GM12878 (cell line): ENCODE measurements around the gene ANGEL1. TPM values are rescaled to one million over a fixed set of nuclear protein-coding genes. Genes with fewer than 3 reads are reported as not detected.

Source experiments
- ATAC-seq: fragments of 200-7000 bp; cut with Tn5 transposase; 3 replicates; pipeline ENCODE4 v1.9.1; 2020; ENCODE audit warnings: mild to moderate bottlenecking, moderate library complexity
- BruUV-seq: library from RNA; stranded (reverse); fragments of 400-500 nt; replicated peaks from 2 replicates; lab custom pipeline; 2021; lab: Mats Ljungman, UMichigan
- CTCF ChIA-PET: fragments of 300-600 bp; sonication (Branson Sonifier 250); formaldehyde crosslinking; extraction: SDS; loops from one replicate; lab custom pipeline; 2021; ENCODE audit warnings: inconsistent platforms; lab: Yijun Ruan, JAX
- POLR2A ChIA-PET: fragments of 350-600 bp; formaldehyde crosslinking; extraction: SDS; loops from one replicate; lab custom pipeline; 2021; ENCODE audit warnings: inconsistent platforms; lab: Charles Lee
- RAD21 ChIA-PET: fragments of 300-600 bp; sonication (Branson Sonifier 250); formaldehyde crosslinking; loops from one replicate; lab custom pipeline; 2023; ENCODE audit warnings: antibody characterized with exemption; ENCODE audit not compliant: unreplicated experiment; lab: Charles Lee
- SMC1A ChIA-PET: fragments of 300-600 bp; sonication (Branson Sonifier 250); formaldehyde crosslinking; loops from one replicate; lab custom pipeline; 2023; ENCODE audit not compliant: unreplicated experiment, uncharacterized antibody; lab: Charles Lee
- DNase-seq: peaks from one replicate; pipeline ENCODE4 v3.0.0-alpha.2; 2011; ENCODE audit warnings: low read depth, low spot score
- FAIRE-seq: peaks from 3 replicates; lab custom pipeline; 2011; peaks lifted over from hg19 to GRCh38; lab: Jason Lieb, UNC
- H2AFZ ChIP-seq: 2 replicates; pipeline ENCODE4 v1.6.0; 2011; ENCODE audit warnings: low read depth, low read length, control low read depth; ENCODE audit not compliant: control insufficient read depth
- H3K27ac ChIP-seq: 2 replicates; pipeline ENCODE4 v1.5.1; 2011; ENCODE audit warnings: control low read depth; ENCODE audit not compliant: control insufficient read depth, insufficient read depth
- H3K27me3 ChIP-seq, 2 experiments: replicated peaks in 1 of 2; 2 replicates each; pipeline versions ENCODE4 v1.6.0 to v1.6.1; 2011; ENCODE audit warnings: low read length in 1 of 2; ENCODE audit not compliant: control insufficient read depth in 2 of 2, insufficient read depth in 2 of 2
- H3K36me3 ChIP-seq, 2 experiments: 2 replicates each; pipeline ENCODE4 v1.5.1; 2011; ENCODE audit warnings: low read length in 1 of 2; ENCODE audit not compliant: control insufficient read depth in 2 of 2, insufficient read depth in 2 of 2
- H3K4me1 ChIP-seq: 2 replicates; pipeline ENCODE4 v1.6.1; 2011; ENCODE audit warnings: mild to moderate bottlenecking, low read length, moderate library complexity, mixed read lengths; ENCODE audit not compliant: control insufficient read depth, insufficient read depth
- H3K4me2 ChIP-seq: 2 replicates; pipeline ENCODE4 v1.6.0; 2011; ENCODE audit warnings: control low read depth; ENCODE audit not compliant: control insufficient read depth, insufficient read depth
- H3K4me3 ChIP-seq: fragments of 200-600 bp; sonication (generic); 2 replicates; pipeline ENCODE4 v1.5.1; 2016
- H3K79me2 ChIP-seq: 2 replicates; pipeline ENCODE4 v1.6.0; 2011; ENCODE audit warnings: low read length; ENCODE audit not compliant: control insufficient read depth, insufficient read depth
- H3K9ac ChIP-seq: 2 replicates; pipeline ENCODE4 v1.8.0; 2011; ENCODE audit warnings: low read length, control low read depth, mixed read lengths; ENCODE audit not compliant: control insufficient read depth, insufficient read depth
- H3K9me3 ChIP-seq: replicated peaks from 3 replicates; pipeline ENCODE4 v1.5.1; 2011; ENCODE audit warnings: mild to moderate bottlenecking, low read length; ENCODE audit not compliant: control insufficient read depth, insufficient read depth
- H4K20me1 ChIP-seq: 2 replicates; pipeline ENCODE4 v1.6.0; 2011; ENCODE audit not compliant: control insufficient read depth, insufficient read depth
- BMI1 ChIP-seq: fragments of 450-650 bp; IDR thresholded peaks from 2 replicates; pipeline ENCODE4 v1.6.1; 2016; ENCODE audit warnings: mild to moderate bottlenecking, moderate library complexity, borderline replicate concordance
- CREM ChIP-seq: IDR thresholded peaks from 2 replicates; pipeline ENCODE4 v1.6.1; 2014; ENCODE audit warnings: antibody characterized with exemption, low read depth
- FOXM1 ChIP-seq: IDR thresholded peaks from 2 replicates; pipeline ENCODE4 v1.6.1; 2012; ENCODE audit warnings: low read depth, mild to moderate bottlenecking, inconsistent platforms, low read length, moderate library complexity
- IKZF1 ChIP-seq: fragments of 450-650 bp; conservative IDR thresholded peaks from 2 replicates; pipeline ENCODE4 v1.6.1; 2017; ENCODE audit warnings: antibody characterized with exemption, mild to moderate bottlenecking
- IKZF2 ChIP-seq, 2 experiments: fragments of 450-650 bp; IDR thresholded peaks; 2 replicates each; pipeline ENCODE4 v1.6.1; 2017; ENCODE audit warnings: mild to moderate bottlenecking in 2 of 2, moderate library complexity in 2 of 2
- JUND ChIP-seq: IDR thresholded peaks from 2 replicates; pipeline ENCODE4 v1.6.1; 2012; ENCODE audit warnings: low read depth, mild to moderate bottlenecking, low read length, improper control_type of control experiment, moderate library complexity
- MEF2A ChIP-seq: IDR thresholded peaks from 2 replicates; pipeline ENCODE4 v1.6.1; 2011; ENCODE audit warnings: low read depth, mild to moderate bottlenecking, low read length, moderate library complexity; ENCODE audit not compliant: insufficient read depth
- MYC ChIP-seq: IDR thresholded peaks from 2 replicates; pipeline ENCODE4 v1.6.1; 2011; ENCODE audit warnings: mild to moderate bottlenecking, low read length, moderate library complexity, inconsistent platforms; ENCODE audit not compliant: insufficient read depth, insufficient replicate concordance, insufficient read length, severe bottlenecking
- RUNX3 ChIP-seq: IDR thresholded peaks from 2 replicates; pipeline ENCODE4 v1.6.1; 2012; ENCODE audit warnings: low read length, inconsistent platforms
- SUZ12 ChIP-seq: fragments of 200-600 bp; sonication (generic); IDR thresholded peaks from one replicate; pipeline ENCODE4 v1.6.1; 2018; ENCODE audit warnings: antibody characterized with exemption, mild to moderate bottlenecking; ENCODE audit not compliant: unreplicated experiment
- YY1 ChIP-seq: IDR thresholded peaks from 2 replicates; pipeline ENCODE4 v1.6.1; 2011; ENCODE audit warnings: low read depth, mild to moderate bottlenecking, low read length
- ZBED1 ChIP-seq: IDR thresholded peaks from 2 replicates; pipeline ENCODE4 v1.6.1; 2016; ENCODE audit warnings: borderline replicate concordance
- ZNF217 ChIP-seq: fragments of 450-650 bp; IDR thresholded peaks from 2 replicates; pipeline ENCODE4 v1.6.1; 2017; ENCODE audit warnings: antibody characterized with exemption, mild to moderate bottlenecking
- WGBS: methylation state at CpG from one replicate; pipeline ENCODE4 v1.1.6; 2016; ENCODE audit warnings: low lambda C conversion rate; ENCODE audit not compliant: insufficient replicate concordance, insufficient coverage; ENCODE audit errors: missing lambda C conversion rate; 5-methylcytosine and 5-hydroxymethylcytosine counted together
- in situ Hi-C: fragments of 300-500 bp; cut with MboI; formaldehyde crosslinking; loops from 9 replicates; pipeline ENCODE4 v1.14.3; 2018; ENCODE audit warnings: mixed read lengths
- intact Hi-C: fragments of 100-400 bp; cut with micrococcal nuclease; formaldehyde crosslinking; loops from one replicate; pipeline ENCODE4 v1.14.2; 2022; ENCODE audit not compliant: unreplicated experiment
- polyA plus RNA-seq, 11 experiments: library from polyadenylated mRNA; depleted of rRNA in 4 of 11; unstranded in 6 of 11; stranded (reverse) in 5 of 11; fragments of >200 nt; fragmentation: Nextera tagmentation in 4 of 11; fragmentation: Illumina TruSeq in 1 of 11; extraction: Ambion mirVana in 4 of 11; extraction: Trizol in 1 of 11; gene quantifications; 1 replicate in 1 of 11; 2 replicates in 10 of 11; pipeline versions ENCODE4 v1.2.1 to v1.2.3, GENCODE V29; 2011 to 2016; ENCODE audit warnings: inconsistent platforms in 2 of 11, missing spikeins in 2 of 11, low read depth in 1 of 11
- total RNA-seq, 4 experiments: library from RNA; depleted of rRNA in 3 of 4; stranded (reverse); fragments of >200 nt in 3 of 4; fragmentation: Illumina TruSeq in 1 of 4; extraction: Trizol in 1 of 4; gene quantifications; 2 replicates each; pipeline versions ENCODE4 v1.2.1 to v1.2.3, GENCODE V29; 2013 to 2021
- TF ChIP-seq, protein P1 (sequence below): fragments of 450-650 bp; IDR thresholded peaks from 2 replicates; pipeline ENCODE4 v1.6.1; 2016; ENCODE audit warnings: mild to moderate bottlenecking
- TF ChIP-seq, protein P2 (sequence below): IDR thresholded peaks from 2 replicates; pipeline ENCODE4 v1.6.1; 2012; ENCODE audit warnings: low read depth, low read length, improper control_type of control experiment
- TF ChIP-seq, protein P3 (sequence below): fragments of 450-650 bp; IDR thresholded peaks from 2 replicates; pipeline ENCODE4 v1.6.1; 2018; ENCODE audit warnings: borderline replicate concordance, mild to moderate bottlenecking; ENCODE audit not compliant: partially characterized antibody

ANGEL1 gene
- total and polyA plus RNA-seq, 10 of the 15 experiments (the other 5 are each of a cell fraction or from before 2014, with no cell fraction given): 1.7 to 29.7 (median 12.3) TPM

DNA sequence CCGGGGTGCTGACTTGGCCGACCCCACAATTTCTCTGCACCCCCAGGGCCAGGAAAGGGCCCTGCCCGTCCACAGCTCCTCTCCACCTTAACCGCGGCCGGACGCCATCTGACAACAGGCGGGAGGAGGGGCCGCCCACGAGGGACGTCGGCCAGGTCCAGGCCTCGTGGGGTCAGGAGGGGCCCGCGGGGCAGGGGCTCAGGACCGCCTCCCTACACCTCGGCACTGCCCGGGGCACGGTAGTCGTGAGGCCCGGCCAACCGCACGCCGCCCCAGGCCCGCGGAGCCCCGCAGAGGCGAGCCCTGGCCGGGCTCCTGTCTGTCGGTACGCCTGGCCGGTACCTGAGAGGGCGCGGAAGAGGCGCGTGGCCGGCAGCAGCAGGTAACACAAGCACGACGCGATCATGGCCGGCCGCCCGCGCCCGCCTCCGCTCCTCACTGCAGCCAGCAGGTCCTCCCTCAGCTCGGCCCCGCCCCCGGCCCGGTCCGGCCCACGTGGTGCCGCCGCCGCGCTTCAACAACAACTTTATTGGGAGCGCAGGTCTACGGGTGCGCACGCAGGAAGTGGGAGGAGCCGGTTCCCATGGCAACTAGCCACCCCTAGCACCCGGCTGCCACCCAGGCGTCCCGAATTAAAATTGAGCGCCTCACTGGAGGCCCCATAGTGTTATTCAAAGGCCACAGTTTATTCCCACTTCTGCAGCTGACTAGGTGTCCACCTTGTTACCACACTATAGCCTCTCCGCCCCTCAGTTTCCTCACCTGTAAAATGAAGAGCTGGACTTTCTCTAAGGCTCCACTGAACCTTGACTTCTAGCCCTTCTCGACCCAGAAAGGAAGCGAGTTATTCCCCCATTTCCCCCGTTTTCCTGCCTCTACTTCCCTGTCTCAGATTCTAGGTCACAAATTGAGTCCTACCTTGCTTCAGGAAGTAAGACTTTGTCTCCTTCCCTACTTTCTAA is at the start of gene ANGEL1 (continued):
- TF ChIP-seq IKZF2 (IDR thresholded peaks at IDR 0.05): no peak
- TF ChIP-seq, all 136 proteins: peak for 66

DNA sequence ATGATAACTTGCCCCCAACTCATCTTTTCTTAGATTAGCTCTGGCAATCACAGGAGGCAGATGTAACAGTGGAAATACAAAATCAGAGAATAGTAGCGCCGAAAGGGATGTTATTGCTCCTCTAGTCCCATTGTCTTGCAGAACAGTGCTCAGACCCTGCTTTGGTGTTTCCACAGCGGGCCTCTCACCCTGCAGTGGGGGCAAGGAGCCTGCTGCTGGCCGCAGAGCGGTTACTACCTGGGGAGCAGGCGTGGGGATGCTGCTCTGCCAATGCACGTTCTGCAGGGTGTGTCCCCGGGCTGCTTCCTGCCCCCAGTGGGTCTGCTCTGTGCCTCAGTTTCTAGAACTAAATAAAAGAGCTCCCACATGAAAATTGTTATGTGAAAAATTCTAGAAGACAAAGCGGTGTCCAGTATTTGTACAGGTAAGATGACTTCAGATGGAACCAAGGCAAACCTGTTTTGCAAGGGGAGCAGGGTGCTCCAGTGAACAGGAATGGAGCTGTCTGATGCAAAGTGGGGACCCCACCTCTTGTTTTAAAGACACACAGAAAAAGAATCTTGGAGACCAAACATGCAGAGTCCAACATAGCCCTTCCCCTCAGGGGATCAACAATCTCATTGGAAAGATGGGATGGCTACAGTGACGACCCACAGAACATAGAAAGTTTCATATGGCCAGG is 49.0 kb upstream of the ANGEL1 start:
- FAIRE-seq (no peak), ATAC-seq (no peak), DNase-seq (no peak)
- Histone ChIP-seq H3K36me3 (no peaks in the 10 kb centered on the region), H3K27ac (no peak overlapping the region), H3K79me2 (no peaks in the 10 kb centered on the region), H3K4me3 (no peak overlapping the region), H4K20me1 (no peaks in the 10 kb centered on the region), H3K9ac (no peak overlapping the region), H3K4me1 (peaks cover 16% of the 10 kb centered on the region), H3K4me2 (no peak overlapping the region), H3K27me3 (no peaks in the 10 kb centered on the region), H2AFZ (no peak overlapping the region), H3K9me3 (no peaks in the 10 kb centered on the region)
- ChIA-PET RAD21 (no interaction called here), POLR2A (interaction anchor here (1.2 kb wide), 1 partner anchor 209 kb away, joined by 4 read pairs; no protein-coding TSS in a partner anchor), SMC1A (no interaction called here), CTCF (interaction anchor here (0.6 kb wide), 1 partner anchor 638 kb away, joined by 3 read pairs; no protein-coding TSS in a partner anchor)
- intact Hi-C loops: no loop called here
- no TSS peak for BruUV-seq
- in situ Hi-C loops: no loop called here
- 66% methylated on average over 10 of the region's 10 CpGs for WGBS
- TF ChIP-seq YY1 (no peak), MEF2A (no peak), ZBED1 (no peak), BMI1 (no peak), MYC (no peak), SUZ12 (no peak), JUND (no peak), CREM (no peak), FOXM1 (no peak), IKZF2 (IDR thresholded peaks at IDR 0.05) (no peak), RUNX3 (no peak), IKZF1 (no peak), ZNF217 (no peak)
- TF ChIP-seq, protein P1, sequence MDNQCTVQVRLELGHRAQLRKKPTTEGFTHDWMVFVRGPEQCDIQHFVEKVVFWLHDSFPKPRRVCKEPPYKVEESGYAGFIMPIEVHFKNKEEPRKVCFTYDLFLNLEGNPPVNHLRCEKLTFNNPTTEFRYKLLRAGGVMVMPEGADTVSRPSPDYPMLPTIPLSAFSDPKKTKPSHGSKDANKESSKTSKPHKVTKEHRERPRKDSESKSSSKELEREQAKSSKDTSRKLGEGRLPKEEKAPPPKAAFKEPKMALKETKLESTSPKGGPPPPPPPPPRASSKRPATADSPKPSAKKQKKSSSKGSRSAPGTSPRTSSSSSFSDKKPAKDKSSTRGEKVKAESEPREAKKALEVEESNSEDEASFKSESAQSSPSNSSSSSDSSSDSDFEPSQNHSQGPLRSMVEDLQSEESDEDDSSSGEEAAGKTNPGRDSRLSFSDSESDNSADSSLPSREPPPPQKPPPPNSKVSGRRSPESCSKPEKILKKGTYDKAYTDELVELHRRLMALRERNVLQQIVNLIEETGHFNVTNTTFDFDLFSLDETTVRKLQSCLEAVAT: no peak
- TF ChIP-seq, protein P2, sequence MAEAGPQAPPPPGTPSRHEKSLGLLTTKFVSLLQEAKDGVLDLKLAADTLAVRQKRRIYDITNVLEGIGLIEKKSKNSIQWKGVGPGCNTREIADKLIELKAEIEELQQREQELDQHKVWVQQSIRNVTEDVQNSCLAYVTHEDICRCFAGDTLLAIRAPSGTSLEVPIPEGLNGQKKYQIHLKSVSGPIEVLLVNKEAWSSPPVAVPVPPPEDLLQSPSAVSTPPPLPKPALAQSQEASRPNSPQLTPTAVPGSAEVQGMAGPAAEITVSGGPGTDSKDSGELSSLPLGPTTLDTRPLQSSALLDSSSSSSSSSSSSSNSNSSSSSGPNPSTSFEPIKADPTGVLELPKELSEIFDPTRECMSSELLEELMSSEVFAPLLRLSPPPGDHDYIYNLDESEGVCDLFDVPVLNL: no peak
- TF ChIP-seq, protein P3, sequence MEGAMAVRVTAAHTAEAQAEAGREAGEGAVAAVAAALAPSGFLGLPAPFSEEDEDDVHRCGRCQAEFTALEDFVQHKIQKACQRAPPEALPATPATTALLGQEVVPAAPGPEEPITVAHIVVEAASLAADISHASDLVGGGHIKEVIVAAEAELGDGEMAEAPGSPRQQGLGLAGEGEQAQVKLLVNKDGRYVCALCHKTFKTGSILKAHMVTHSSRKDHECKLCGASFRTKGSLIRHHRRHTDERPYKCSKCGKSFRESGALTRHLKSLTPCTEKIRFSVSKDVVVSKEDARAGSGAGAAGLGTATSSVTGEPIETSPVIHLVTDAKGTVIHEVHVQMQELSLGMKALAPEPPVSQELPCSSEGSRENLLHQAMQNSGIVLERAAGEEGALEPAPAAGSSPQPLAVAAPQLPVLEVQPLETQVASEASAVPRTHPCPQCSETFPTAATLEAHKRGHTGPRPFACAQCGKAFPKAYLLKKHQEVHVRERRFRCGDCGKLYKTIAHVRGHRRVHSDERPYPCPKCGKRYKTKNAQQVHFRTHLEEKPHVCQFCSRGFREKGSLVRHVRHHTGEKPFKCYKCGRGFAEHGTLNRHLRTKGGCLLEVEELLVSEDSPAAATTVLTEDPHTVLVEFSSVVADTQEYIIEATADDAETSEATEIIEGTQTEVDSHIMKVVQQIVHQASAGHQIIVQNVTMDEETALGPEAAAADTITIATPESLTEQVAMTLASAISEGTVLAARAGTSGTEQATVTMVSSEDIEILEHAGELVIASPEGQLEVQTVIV: no peak
